Spleen (tissue), 11 donors: ENCODE results near the gene EPB41L4A. TPM values are rescaled to one million over a fixed set of nuclear protein-coding genes. Genes with fewer than 3 reads are reported as not detected.

Source experiments
- DNase-seq: peaks from one replicate; pipeline ENCODE4 v3.0.0-alpha.2; 2020
- H3K27ac ChIP-seq, 8 donors: fragments of 200-600 bp; sonication (generic) in 7 of 8; 1 replicate in 4 of 8; 2 replicates in 4 of 8; pipeline versions ENCODE4 v1.5.0 to v1.8.0; 2016 to 2021; ENCODE audit warnings: inconsistent platforms in 4 of 8, mild to moderate bottlenecking in 4 of 8, moderate library complexity in 1 of 8
- H3K27me3 ChIP-seq, 7 donors: fragments of 200-600 bp; sonication (generic) in 6 of 7; replicated peaks in 1 of 7; 1 replicate in 4 of 7; 2 replicates in 3 of 7; pipeline versions ENCODE4 v1.5.0 to v1.8.0; 2016 to 2021; ENCODE audit warnings: inconsistent platforms in 3 of 7, mild to moderate bottlenecking in 1 of 7
- H3K36me3 ChIP-seq, 6 donors: fragments of 200-600 bp; sonication (generic) in 5 of 6; 1 replicate in 4 of 6; 2 replicates in 2 of 6; pipeline versions ENCODE4 v1.5.0 to v1.8.0; 2016 to 2021; ENCODE audit warnings: inconsistent platforms in 2 of 6
- H3K4me1 ChIP-seq, 6 donors: fragments of 200-600 bp; sonication (generic) in 5 of 6; 1 replicate in 3 of 6; 2 replicates in 3 of 6; pipeline versions ENCODE4 v1.5.0 to v1.8.0; 2016 to 2021; ENCODE audit warnings: inconsistent platforms in 3 of 6
- H3K4me3 ChIP-seq, 8 donors: fragments of 200-600 bp; sonication (generic) in 7 of 8; 1 replicate in 4 of 8; 2 replicates in 4 of 8; pipeline versions ENCODE4 v1.5.0 to v1.8.0; 2016 to 2021; ENCODE audit warnings: inconsistent platforms in 4 of 8, mild to moderate bottlenecking in 4 of 8, moderate library complexity in 2 of 8
- H3K9me3 ChIP-seq, 8 donors: fragments of 200-600 bp; sonication (generic) in 7 of 8; 1 replicate in 4 of 8; 2 replicates in 4 of 8; pipeline versions ENCODE4 v1.5.0 to v1.8.0; 2016 to 2021; ENCODE audit warnings: inconsistent platforms in 4 of 8
- CTCF ChIP-seq, 11 experiments: fragments of 200-600 bp in 7 of 11; fragments of 450-650 bp in 4 of 11; sonication (generic) in 4 of 11; IDR thresholded peaks in 8 of 11; conservative IDR thresholded peaks in 3 of 11; 1 replicate in 7 of 11; 2 replicates in 4 of 11; pipeline versions ENCODE4 v1.4.0 to v1.8.0; 2016 to 2021; ENCODE audit warnings: antibody characterized with exemption in 11 of 11, inconsistent platforms in 4 of 11, mild to moderate bottlenecking in 1 of 11
- POLR2A ChIP-seq, 3 donors: fragments of 450-650 bp; IDR thresholded peaks; one replicate each; pipeline ENCODE4 v1.5.1; 2017; ENCODE audit warnings: antibody characterized with exemption in 3 of 3, mild to moderate bottlenecking in 1 of 3
- POLR2AphosphoS5 ChIP-seq, 3 donors: sonication (generic); formaldehyde crosslinking; IDR thresholded peaks; one replicate each; pipeline ENCODE4 v1.5.1; 2017; ENCODE audit warnings: antibody characterized with exemption in 3 of 3
- WGBS, 5 donors: extraction: QIAGEN DNeasy Blood & Tissue Kit in 3 of 5; methylation state at CpG; one replicate each; pipeline versions ENCODE4 v1.1.5 to v1.1.7; 2013 to 2018; 5-methylcytosine and 5-hydroxymethylcytosine counted together
- intact Hi-C: fragments of 100-400 bp; cut with DNase I; formaldehyde crosslinking; loops from one replicate; pipeline ENCODE4 v1.15.0; 2023; ENCODE audit warnings: low total_unique reads
- polyA plus RNA-seq, 3 donors: library from polyadenylated mRNA; stranded (reverse); fragments of 200-250 nt; gene quantifications; one replicate each; pipeline ENCODE4 v1.2.1, GENCODE V29; 2013
- total RNA-seq, 7 donors: library from RNA; depleted of rRNA in 3 of 7; stranded (reverse); fragments of >200 nt in 3 of 7; fragmentation: NEBNext Ultra II Directional in 4 of 7; extraction: Animal tissue kit (Norgen Biotek cat#: 25700) in 4 of 7; gene quantifications; one replicate each; pipeline versions ENCODE4 v1.1.0 to v1.2.1, GENCODE V29; 2016 to 2021
- donor health status: healthy with polysubstance abuse.
- donor health status: DM: no; HTN: no; CAD: no; lungs with moderate emphysema.
- donor health status: DM: no; HTN: no; CAD: no.
- donor health status: Bipolar disorder and iron deficiency.
- donor health status: healthy.
- donor health status: DM: no; HTN: no; CAD: no.
- donor health status: DM: yes; HTN: yes; CAD: no.

Gene EPB41L4A
- total and polyA plus RNA-seq, 10 donors = 1.4 to 28.1 (median 12.2) TPM

- intact Hi-C loops = no loop called here
- no peaks in the 10 kb centered on the region for H3K4me1 ChIP-seq
- H3K4me3 ChIP-seq = no peak overlapping the region
- H3K27me3 ChIP-seq = no peaks in the 10 kb centered on the region
- 59 to 66% (median 63%) methylated on average over 4 of the region's 4 CpGs for whole genome bisulfite sequencing, 5 donors
- H3K9me3 ChIP-seq = no peaks in the 10 kb centered on the region
- TF ChIP-seq CTCF (IDR thresholded peaks at IDR 0.05 in 8 of 11, conservative IDR thresholded peaks at IDR 0.05 in 3 of 11) (peak in 6 of 11 experiments; percentile 20 to 38 (median 28)), POLR2AphosphoS5 (IDR thresholded peaks at IDR 0.05) (no peak)
- H3K27ac ChIP-seq = no peak overlapping the region
- no peak for DNase-seq
- peaks cover 0 to 10% (median 0%) of the 10 kb centered on the region in 6 donors for H3K36me3 ChIP-seq
Measured at GRCh38 chr5:112186401-112186990, 232.6 kb downstream of the EPB41L4A start.

DNA sequence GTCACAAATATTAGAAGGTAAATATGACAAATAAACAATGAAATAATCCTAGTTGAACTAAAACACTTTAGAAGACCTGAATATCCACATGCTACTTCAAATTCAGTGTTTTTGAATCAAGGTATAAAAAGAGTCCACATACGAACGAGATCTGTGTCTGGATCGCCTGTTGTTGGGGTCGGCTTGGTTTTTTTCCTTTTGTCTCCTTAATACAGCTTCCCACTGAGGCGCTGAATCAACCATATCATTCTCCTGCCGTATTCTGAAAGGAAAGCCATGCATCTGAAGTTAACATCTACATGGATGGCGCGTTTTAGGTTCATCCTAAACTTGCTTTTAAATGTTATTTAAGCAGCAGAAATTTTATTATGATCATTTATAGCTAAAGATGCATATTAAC is 235.2 kb downstream of the EPB41L4A start:
- no peaks in the 10 kb centered on the region for H3K4me1 ChIP-seq
- H3K27me3 ChIP-seq = no peaks in the 10 kb centered on the region
- H3K36me3 ChIP-seq = peaks cover 0 to 13% (median 0%) of the 10 kb centered on the region in 6 donors
- no peaks in the 10 kb centered on the region for H3K9me3 ChIP-seq
- no peak for DNase-seq
- no peak for TF ChIP-seq POLR2AphosphoS5 (IDR thresholded peaks at IDR 0.05)
- no peak overlapping the region for H3K4me3 ChIP-seq
- intact Hi-C loops = no loop called here
- WGBS, 5 donors = 87 to 92% (median 92%) methylated on average over 8 of the region's 8 CpGs
- H3K27ac ChIP-seq = no peak overlapping the region

DNA sequence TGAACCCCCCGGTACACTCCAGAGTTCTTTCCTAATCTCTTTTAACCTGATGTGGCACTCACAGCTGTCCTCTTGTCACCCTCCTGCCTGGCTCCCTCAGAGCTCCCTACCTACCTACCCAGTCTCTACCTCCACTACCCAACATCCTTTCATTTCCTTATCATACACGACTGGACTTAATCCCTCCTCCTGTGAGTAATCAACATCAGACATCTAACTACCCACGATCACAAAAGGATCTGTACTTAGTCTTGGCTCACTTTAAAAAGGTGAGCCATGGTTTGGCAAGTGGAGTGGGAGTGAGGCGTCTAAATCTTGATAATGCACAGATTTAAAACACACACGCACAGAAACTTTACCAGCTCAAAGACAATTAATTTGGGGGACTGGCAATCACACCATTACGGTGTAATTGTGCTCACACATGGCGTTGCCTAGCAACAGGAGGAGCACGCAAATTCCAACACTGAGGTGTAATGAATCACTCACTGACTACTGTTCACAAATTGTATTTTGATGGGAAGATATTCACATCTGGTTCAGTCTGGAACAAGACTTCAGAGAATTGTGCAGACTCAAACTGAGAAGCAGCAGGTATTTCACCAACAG is 235.9 kb downstream of the EPB41L4A start:
- no peak overlapping the region for H3K4me3 ChIP-seq
- H3K4me1 ChIP-seq = no peaks in the 10 kb centered on the region
- H3K9me3 ChIP-seq = no peaks in the 10 kb centered on the region
- DNase-seq = no peak
- intact Hi-C loops = no loop called here
- WGBS, 5 donors = 58 to 70% (median 67%) methylated on average over 8 of the region's 8 CpGs
- no peak overlapping the region for H3K27ac ChIP-seq
- no peaks in the 10 kb centered on the region for H3K27me3 ChIP-seq
- H3K36me3 ChIP-seq = peaks cover 0 to 13% (median 0%) of the 10 kb centered on the region in 6 donors
- TF ChIP-seq CTCF (IDR thresholded peaks at IDR 0.05 in 8 of 11, conservative IDR thresholded peaks at IDR 0.05 in 3 of 11) (no peak), POLR2A (IDR thresholded peaks at IDR 0.05) (no peak), POLR2AphosphoS5 (IDR thresholded peaks at IDR 0.05) (no peak)

- peaks cover 0 to 13% (median 0%) of the 10 kb centered on the region in 6 donors for H3K36me3 ChIP-seq
- no peaks in the 10 kb centered on the region for H3K27me3 ChIP-seq
- intact Hi-C loops = loop anchor here (10.0 kb wide), 1 partner anchor 586 kb away; no protein-coding TSS in a partner anchor
- 80 to 95% (median 91%) methylated on average over 1 of the region's 1 CpG for WGBS, 5 donors
- H3K27ac ChIP-seq = no peak overlapping the region
- no peaks in the 10 kb centered on the region for H3K9me3 ChIP-seq
- H3K4me3 ChIP-seq = no peak overlapping the region
- TF ChIP-seq CTCF (IDR thresholded peaks at IDR 0.05 in 8 of 11, conservative IDR thresholded peaks at IDR 0.05 in 3 of 11) = no peak
- peaks cover 0 to 7% (median 3%) of the 10 kb centered on the region in 6 donors for H3K4me1 ChIP-seq
- no peak for DNase-seq
Measured at GRCh38 chr5:112179290-112179689, 239.8 kb downstream of the EPB41L4A start.
